ENCODE results near the gene PRR16.

The PRR16 gene

GRCh38 chr5:120436996-120437395 lies 27.1 kb upstream of the PRR16 start:
- no peaks in the 10 kb centered on the region for H3K9me2 ChIP-seq (replicated peaks; ENCODE audit: insufficient read depth, low read length)
- no peaks in the 10 kb centered on the region for H3K4me1 ChIP-seq (ENCODE audit: low read length)
- no peak for DNase-seq
- H4K20me1 ChIP-seq (ENCODE audit: insufficient read depth, low read length), result no peaks in the 10 kb centered on the region
- H3K27me3 ChIP-seq (replicated peaks; ENCODE audit: insufficient read depth, low read length), result no peaks in the 10 kb centered on the region
- no peaks in the 10 kb centered on the region for H3F3A ChIP-seq (ENCODE audit: insufficient read depth, low read length)
- TF ChIP-seq, protein P1, sequence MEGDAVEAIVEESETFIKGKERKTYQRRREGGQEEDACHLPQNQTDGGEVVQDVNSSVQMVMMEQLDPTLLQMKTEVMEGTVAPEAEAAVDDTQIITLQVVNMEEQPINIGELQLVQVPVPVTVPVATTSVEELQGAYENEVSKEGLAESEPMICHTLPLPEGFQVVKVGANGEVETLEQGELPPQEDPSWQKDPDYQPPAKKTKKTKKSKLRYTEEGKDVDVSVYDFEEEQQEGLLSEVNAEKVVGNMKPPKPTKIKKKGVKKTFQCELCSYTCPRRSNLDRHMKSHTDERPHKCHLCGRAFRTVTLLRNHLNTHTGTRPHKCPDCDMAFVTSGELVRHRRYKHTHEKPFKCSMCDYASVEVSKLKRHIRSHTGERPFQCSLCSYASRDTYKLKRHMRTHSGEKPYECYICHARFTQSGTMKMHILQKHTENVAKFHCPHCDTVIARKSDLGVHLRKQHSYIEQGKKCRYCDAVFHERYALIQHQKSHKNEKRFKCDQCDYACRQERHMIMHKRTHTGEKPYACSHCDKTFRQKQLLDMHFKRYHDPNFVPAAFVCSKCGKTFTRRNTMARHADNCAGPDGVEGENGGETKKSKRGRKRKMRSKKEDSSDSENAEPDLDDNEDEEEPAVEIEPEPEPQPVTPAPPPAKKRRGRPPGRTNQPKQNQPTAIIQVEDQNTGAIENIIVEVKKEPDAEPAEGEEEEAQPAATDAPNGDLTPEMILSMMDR (IDR thresholded peaks at IDR 0.05; ENCODE audit: low read length), result no peak
- TF ChIP-seq EZH2phosphoT487 (IDR thresholded peaks at IDR 0.05; ENCODE audit: low read length), result no peak
- no peak for TF ChIP-seq EZH2 (optimal IDR thresholded peaks at IDR 0.05; ENCODE audit: low read depth, low read length)
- no peaks in the 10 kb centered on the region for H3K79me2 ChIP-seq (ENCODE audit: low read length)
- H3K4me3 ChIP-seq (ENCODE audit: low read length), result no peak overlapping the region
- H3K9ac ChIP-seq (ENCODE audit: low read length), result no peak overlapping the region
- H3K9me3 ChIP-seq (replicated peaks; ENCODE audit: insufficient read depth, low read length), result no peaks in the 10 kb centered on the region
- H3K4me2 ChIP-seq (ENCODE audit: low read depth, low read length), result no peak overlapping the region
- H3K27ac ChIP-seq (ENCODE audit: low read length), result no peak overlapping the region
- H2AFZ ChIP-seq (ENCODE audit: low read length), result no peak overlapping the region
- H3K36me3 ChIP-seq (replicated peaks; ENCODE audit: insufficient read depth, low read length), result no peaks in the 10 kb centered on the region

DNA sequence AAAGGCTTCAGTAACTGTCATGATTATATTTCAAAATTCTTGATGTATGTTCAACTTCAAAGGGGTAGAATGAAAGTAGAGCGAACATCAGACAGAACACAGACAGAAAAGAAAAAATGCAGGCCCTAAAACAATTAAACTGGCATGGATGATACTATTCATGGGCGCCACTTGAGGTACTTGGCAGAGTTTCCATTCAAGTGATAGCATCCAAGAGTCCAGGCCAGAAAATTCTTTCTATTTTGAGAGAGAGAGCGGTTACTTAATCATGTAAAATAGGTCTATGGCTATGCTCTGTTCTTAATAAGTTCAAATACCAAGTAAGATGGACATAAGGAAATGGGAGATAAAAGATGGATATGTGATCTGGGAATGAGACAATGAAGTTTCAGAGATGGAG lies 21.4 kb upstream of the PRR16 start:
- TF ChIP-seq, protein P1 (IDR thresholded peaks at IDR 0.05; ENCODE audit: low read length), result no peak
- TF ChIP-seq EZH2phosphoT487 (IDR thresholded peaks at IDR 0.05; ENCODE audit: low read length), result no peak
- TF ChIP-seq EZH2 (optimal IDR thresholded peaks at IDR 0.05; ENCODE audit: low read depth, low read length), result no peak
- no peak for DNase-seq
- H3K4me2 ChIP-seq (ENCODE audit: low read depth, low read length), result no peak overlapping the region

GRCh38 chr5:120443607-120444006 lies 20.5 kb upstream of the PRR16 start:
- H3K9me2 ChIP-seq (replicated peaks; ENCODE audit: insufficient read depth, low read length), result no peaks in the 10 kb centered on the region
- no peaks in the 10 kb centered on the region for H3K4me1 ChIP-seq (ENCODE audit: low read length)
- H3F3A ChIP-seq (ENCODE audit: insufficient read depth, low read length), result no peaks in the 10 kb centered on the region
- H3K36me3 ChIP-seq (replicated peaks; ENCODE audit: insufficient read depth, low read length), result no peaks in the 10 kb centered on the region
- no peaks in the 10 kb centered on the region for H4K20me1 ChIP-seq (ENCODE audit: insufficient read depth, low read length)
- no peak overlapping the region for H2AFZ ChIP-seq (ENCODE audit: low read length)
- H3K79me2 ChIP-seq (ENCODE audit: low read length), result no peaks in the 10 kb centered on the region
- H3K4me2 ChIP-seq (ENCODE audit: low read depth, low read length), result no peak overlapping the region
- no peaks in the 10 kb centered on the region for H3K27me3 ChIP-seq (replicated peaks; ENCODE audit: insufficient read depth, low read length)
- no peak overlapping the region for H3K4me3 ChIP-seq (ENCODE audit: low read length)
- no peak overlapping the region for H3K27ac ChIP-seq (ENCODE audit: low read length)
- no peaks in the 10 kb centered on the region for H3K9me3 ChIP-seq (replicated peaks; ENCODE audit: insufficient read depth, low read length)
- TF ChIP-seq EZH2 (optimal IDR thresholded peaks at IDR 0.05; ENCODE audit: low read depth, low read length) (no peak), EZH2phosphoT487 (IDR thresholded peaks at IDR 0.05; ENCODE audit: low read length) (no peak)
- TF ChIP-seq, protein P1 (IDR thresholded peaks at IDR 0.05; ENCODE audit: low read length), result no peak
- DNase-seq, result no peak
- H3K9ac ChIP-seq (ENCODE audit: low read length), result no peak overlapping the region

More for the DNA sequence above, 21.4 kb upstream of the PRR16 start:
- Histone ChIP-seq H3K27ac (ENCODE audit: low read length) (no peak overlapping the region), H3K9ac (ENCODE audit: low read length) (no peak overlapping the region), H3K9me3 (replicated peaks; ENCODE audit: insufficient read depth, low read length) (no peaks in the 10 kb centered on the region), H2AFZ (ENCODE audit: low read length) (no peak overlapping the region), H3K36me3 (replicated peaks; ENCODE audit: insufficient read depth, low read length) (no peaks in the 10 kb centered on the region), H3F3A (ENCODE audit: insufficient read depth, low read length) (no peaks in the 10 kb centered on the region), H3K27me3 (replicated peaks; ENCODE audit: insufficient read depth, low read length) (no peaks in the 10 kb centered on the region), H3K79me2 (ENCODE audit: low read length) (no peaks in the 10 kb centered on the region), H4K20me1 (ENCODE audit: insufficient read depth, low read length) (no peaks in the 10 kb centered on the region), H3K4me1 (ENCODE audit: low read length) (no peaks in the 10 kb centered on the region), H3K9me2 (replicated peaks; ENCODE audit: insufficient read depth, low read length) (no peaks in the 10 kb centered on the region), H3K4me3 (ENCODE audit: low read length) (no peak overlapping the region)
